ENCODE measurements around the gene FAM236A. TPM values are rescaled to one million over a fixed set of nuclear protein-coding genes. Genes with fewer than 3 reads are reported as not detected.
"Not testable (repeated sequence)": the region's sequence is repeated elsewhere in the genome, so short reads cannot be mapped to it uniquely, and the experiment has no call there.

The FAM236A gene
- total RNA-seq = not detected in 2 replicates

- not testable (repeated sequence) for DNase-seq (ENCODE audit: low read depth, low spot score)
Observed at GRCh38 chrX:72937906-72938305, at the start of gene FAM236A. TSS of gene FAM236A (plus strand) at chrX:72938206. CDS start at chrX:72938263, 57 bp downstream.

GRCh38 chrX:72889740-72890139 is 48.3 kb upstream of the FAM236A start:
- DNase-seq (ENCODE audit: low read depth, low spot score) = not testable (repeated sequence)

DNA sequence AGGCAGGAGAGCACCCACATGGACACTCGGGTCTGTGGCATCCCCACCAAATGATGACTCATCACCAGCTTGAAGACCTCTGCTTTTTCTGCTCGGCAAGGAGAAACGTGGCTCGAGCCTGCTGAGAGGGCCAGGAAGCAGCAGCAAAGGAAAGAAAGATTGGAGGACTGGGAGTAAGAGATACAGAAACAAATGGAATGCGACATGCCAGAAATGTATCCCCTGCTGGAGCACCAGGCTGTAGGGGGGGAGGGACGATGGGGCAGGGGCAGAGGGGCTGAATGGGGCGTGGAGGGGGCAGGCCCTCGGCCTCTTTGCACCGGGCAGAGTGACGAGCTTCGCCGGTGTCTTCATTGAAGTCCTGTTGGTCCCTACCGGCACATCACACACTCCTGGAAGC is 25.7 kb upstream of the FAM236A start, which contains the start of gene FAM236C:
TSS of gene FAM236C (plus strand) at position 301 of the 400 bp plus-strand sequence. CDS start 100 bp downstream, outside the sequence.
- not testable (repeated sequence) for DNase-seq (ENCODE audit: low read depth, low spot score)

GRCh38 chrX:72916096-72916495 is 21.9 kb upstream of the FAM236A start:
- DNase-seq (ENCODE audit: low read depth, low spot score) = not testable (repeated sequence)

DNA sequence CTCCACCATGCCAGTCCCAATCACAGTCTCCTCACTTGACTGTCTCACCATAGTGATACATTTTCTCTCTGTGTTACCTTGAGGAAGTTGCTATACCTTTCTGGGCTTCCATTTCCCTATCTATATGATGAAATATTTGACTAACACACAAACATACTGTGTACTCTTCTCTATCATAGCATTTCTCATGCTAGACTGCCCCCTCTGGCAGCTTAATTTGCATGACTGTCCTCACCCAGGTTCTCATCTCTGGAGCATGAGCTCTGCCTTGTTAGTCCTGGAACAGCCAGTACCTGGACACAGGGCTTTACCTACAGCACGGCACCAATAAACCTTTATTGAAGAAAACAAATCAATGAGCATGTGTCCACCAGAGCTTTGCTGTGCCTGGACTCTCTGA is 5.7 kb upstream of the FAM236A start:
- not testable (repeated sequence) for DNase-seq (ENCODE audit: low read depth, low spot score)

DNA sequence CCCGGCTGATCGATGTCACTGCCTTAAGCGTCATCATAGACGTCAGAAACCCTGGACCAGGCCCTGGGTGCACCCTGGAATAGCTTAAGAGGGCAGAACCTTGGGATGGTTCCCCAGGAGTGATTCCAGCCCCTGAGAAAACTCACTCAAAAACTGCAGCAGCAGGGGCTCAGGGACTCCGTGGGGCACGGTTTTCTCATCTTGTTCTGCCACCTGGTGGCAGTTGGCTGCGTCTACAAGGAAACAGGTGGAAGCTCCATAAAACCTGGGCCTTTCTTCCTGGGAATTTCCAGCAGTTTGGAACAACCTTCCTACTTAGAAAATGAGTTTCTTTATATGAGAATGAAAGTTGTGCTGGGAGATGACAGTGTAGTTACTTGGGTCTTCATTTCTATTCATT is 1.6 kb upstream of the FAM236A start:
- DNase-seq (ENCODE audit: low read depth, low spot score) = not testable (repeated sequence)

DNA sequence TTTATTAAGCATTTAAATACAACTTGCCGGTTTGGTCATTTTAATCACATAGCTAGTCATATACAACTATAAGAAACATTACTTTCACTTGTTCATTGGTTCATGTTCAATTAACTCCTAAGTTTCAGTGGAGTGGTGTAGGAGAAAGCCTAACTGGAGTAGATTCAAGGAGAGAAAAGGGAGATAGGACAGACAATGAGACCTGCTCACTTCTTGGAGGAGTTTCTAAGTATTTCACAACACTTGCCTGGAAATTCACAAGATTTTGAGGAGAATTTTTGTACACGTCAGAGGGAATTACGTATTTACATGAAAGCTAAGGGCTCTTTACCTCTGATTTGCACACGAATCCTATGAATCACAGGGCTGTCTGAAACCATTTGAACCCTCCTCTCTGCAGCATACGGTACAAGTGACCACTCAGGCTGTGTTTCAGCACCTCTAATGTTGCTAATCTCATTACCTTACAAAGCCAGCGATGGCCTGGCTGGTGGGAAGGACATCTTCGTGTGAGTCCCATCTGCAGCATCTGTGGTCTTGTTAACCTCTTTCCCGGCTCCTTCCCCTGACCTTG is 1.0 kb upstream of the FAM236A start:
- not testable (repeated sequence) for DNase-seq (ENCODE audit: low read depth, low spot score)

DNA sequence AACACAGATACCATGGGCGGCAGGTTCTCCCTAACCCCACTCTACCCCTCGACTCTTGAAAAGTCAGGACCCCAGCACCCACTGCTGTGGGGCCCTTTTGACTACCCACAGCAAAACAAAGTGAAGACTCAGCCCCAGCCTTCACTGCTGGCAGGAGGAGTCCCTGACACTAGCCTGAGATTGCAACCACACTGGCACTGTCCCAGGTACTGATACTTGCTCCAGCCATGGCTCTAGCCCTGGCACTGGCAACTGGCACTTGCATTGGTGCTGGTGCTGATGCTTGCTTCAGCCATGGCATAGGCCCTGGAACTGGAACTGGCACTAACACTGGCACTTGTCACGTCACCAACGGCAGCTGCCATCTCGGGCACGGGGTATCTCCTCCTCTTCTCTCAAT is 4.3 kb downstream of the FAM236A start:
- DNase-seq (ENCODE audit: low read depth, low spot score) = not testable (repeated sequence)

DNA sequence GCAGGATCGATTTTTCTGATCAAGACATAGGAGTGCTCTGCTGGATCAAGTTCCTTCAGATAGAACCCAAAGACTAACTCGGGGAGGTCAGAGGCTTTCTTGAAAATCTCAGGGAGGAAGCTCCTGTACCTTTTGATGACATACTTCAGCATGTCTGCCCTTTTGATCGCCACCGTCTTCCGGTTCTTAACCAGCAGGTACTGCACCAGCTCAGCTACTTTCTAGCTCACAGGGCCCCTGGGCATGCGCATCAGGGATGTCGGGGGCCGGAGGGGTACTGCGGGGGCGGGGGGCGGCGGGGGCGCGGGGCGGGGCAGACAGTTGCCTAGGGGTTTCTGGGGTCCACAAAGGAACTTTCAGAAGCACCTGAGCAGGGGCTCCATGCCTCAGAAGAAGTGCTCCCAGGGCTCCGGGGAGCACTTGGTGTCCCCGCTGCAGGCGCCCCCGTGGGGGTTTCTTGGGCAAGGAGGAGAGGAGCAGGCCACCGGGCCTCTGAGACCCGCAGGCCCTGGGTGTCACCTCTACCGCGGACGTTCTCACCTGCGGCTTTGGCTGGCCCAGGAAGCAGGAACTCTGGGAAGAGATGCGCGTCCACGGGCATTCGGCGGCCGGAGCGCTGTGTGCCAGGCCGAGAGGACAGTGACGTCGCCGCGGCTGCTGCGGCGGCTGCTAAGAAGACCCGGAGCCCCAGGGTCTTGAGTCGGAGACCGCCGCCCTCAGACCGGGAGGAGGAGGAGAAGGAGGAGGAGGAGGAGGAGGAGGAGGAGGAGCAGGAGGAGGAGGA is 5.2 kb downstream of the FAM236A start:
- not testable (repeated sequence) for DNase-seq (ENCODE audit: low read depth, low spot score)

GRCh38 chrX:72943819-72944169 is 5.8 kb downstream of the FAM236A start, which contains the start of gene DMRTC1:
TSS of gene DMRTC1 (minus strand) at chrX:72943837. CDS start at chrX:72875694, 68,143 bp downstream.
- DNase-seq (ENCODE audit: low read depth, low spot score) = not testable (repeated sequence)

- DNase-seq (ENCODE audit: low read depth, low spot score) = not testable (repeated sequence)
Observed at GRCh38 chrX:72959971-72960370, 22.0 kb downstream of the FAM236A start.

- DNase-seq (ENCODE audit: low read depth, low spot score) = not testable (repeated sequence)
Observed at GRCh38 chrX:72971859-72972258, 33.9 kb downstream of the FAM236A start.

DNA sequence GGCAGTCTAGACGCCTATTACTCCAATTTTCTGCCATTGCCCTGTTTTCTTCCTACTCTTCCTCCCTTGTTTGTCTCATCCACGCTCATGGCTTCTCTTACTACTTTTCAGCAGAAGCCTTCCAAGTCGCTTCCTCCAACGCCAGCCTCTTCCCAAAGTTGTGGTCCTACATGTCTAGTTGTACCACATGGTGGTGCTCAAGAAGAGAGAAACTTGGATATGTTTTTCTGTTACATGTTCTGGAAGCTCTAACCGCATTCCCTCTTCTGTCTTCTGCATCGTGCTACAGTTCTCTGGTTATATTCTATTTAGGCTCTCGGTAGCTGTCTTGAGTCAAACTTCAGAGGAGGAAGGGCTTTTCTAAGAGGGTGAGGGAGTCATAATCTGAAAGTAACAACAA is 36.9 kb downstream of the FAM236A start:
- not testable (repeated sequence) for DNase-seq (ENCODE audit: low read depth, low spot score)

DNA sequence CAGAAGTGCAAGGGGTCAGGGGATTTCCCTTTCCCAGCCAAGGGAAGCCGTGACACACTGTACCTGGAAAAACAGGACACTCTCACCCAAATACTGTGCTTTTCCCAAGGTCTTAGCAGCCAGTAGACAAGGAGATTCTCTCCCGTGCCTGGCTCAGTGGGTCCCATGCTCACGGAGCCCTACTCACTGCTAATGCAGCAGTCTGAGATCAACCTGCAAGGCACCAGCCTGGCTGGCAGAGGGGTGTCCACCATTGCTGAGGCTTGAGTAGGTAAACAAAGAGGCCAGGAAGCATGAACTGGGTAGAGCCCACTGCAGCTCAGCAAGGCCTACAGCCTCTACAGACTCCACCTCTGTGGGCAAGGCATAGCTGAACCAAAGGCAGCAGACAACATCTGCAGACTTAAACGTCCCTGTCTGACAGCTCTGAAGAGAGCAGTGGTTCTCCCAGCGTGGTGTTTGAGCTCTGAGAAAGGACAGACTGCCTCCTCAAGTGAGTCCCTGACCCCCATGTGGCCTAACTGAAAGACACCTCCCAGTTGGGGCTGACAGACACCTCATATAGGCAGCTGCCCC is 43.0 kb downstream of the FAM236A start:
- not testable (repeated sequence) for DNase-seq (ENCODE audit: low read depth, low spot score)

Other genes with a start within 250 kb of the FAM236A start
- 9.6 and 12.4 TPM in 2 replicates for gene PHKA1, start 223.9 kb upstream of the FAM236A start, total RNA-seq
- gene DMRTC1B, start 161.3 kb upstream of the FAM236A start, total RNA-seq = not detected in 2 replicates
- gene FAM236B, start 155.5 kb upstream of the FAM236A start, total RNA-seq = not detected in 2 replicates
- gene FAM236D, start 130.0 kb upstream of the FAM236A start, total RNA-seq = not detected in 2 replicates
- not detected in 2 replicates for gene FAM236C, start 25.6 kb upstream of the FAM236A start, total RNA-seq
- gene DMRTC1, start 5.6 kb downstream of the FAM236A start, total RNA-seq = not detected in 2 replicates
- not detected in 2 replicates for gene PABPC1L2B, start 64.7 kb downstream of the FAM236A start, total RNA-seq
- gene PABPC1L2A, start 141.3 kb downstream of the FAM236A start, total RNA-seq = not detected in 2 replicates

All from pulmonary artery endothelial cell (primary cell).